ENCODE results near the gene CCDC74A. TPM values are rescaled to one million over a fixed set of nuclear protein-coding genes. Genes with fewer than 3 reads are reported as not detected.
"Not testable (repeated sequence)": the region's sequence is repeated elsewhere in the genome, so short reads cannot be mapped to it uniquely, and the experiment has no call there.

The CCDC74A gene
- total and polyA plus RNA-seq, 9 of the 15 experiments (the other 6 are each of a cell fraction or from before 2014, with no cell fraction given), result 1.1 to 38.1 (median 9.6) TPM

DNA sequence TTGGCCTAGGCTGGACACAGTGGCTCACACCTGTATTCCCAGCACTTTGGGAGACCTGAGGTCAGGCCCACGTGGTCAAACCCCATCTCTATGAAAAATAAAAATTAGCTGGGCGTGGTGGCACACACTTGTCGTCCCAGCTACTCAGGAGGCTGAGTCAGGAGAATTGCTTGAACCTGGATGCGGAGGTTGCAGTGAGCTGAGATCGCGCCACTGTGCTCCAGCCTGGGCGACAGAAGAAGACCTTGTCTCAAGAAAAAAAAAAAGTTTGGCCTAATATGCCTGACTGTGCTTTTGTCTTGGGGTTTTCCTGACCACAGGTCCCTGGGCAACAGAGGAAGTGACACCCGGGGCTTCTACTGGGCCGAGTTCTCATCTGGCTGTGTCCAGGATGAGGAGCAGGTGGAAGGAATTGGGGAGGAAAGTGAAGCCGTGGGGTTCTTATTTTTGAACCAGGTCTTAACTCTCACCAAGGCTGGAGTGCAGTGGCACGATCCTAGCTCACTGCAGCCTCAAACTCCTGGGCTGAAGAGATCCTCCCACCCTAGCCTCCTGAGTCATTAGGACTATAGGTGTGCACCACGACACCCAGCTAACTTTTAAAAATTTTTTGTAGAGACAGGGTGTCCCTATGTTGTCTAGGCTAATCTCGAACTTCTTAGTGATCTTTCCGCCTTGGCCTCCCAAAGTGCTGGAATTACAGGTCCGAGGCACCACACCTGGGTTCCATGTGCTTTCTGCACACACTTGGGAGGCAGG, 13.1 kb upstream of the CCDC74A start:
- H3K79me2 ChIP-seq (ENCODE audit: control insufficient read depth, insufficient read depth, low read length); POLR2A ChIA-PET; DNase-seq (ENCODE audit: extremely low read depth in 1 of 4, low spot score in 3 of 4); H3K27me3 ChIP-seq (ENCODE audit: control insufficient read depth in 2 of 2, insufficient read depth in 2 of 2, low read length in 2 of 2); H3K27ac ChIP-seq (ENCODE audit: extremely low read depth, low read depth, low read length); BruUV-seq (replicated peaks); H3K4me2 ChIP-seq (ENCODE audit: insufficient read depth, low read length); ATAC-seq; intact Hi-C loops (cut with micrococcal nuclease); H3K4me3 ChIP-seq; H2AFZ ChIP-seq (ENCODE audit: low read depth, low read length); H3K9me1 ChIP-seq (ENCODE audit: control insufficient read depth, insufficient read depth, low read length); H4K20me1 ChIP-seq (replicated peaks; ENCODE audit: control insufficient read depth, insufficient read depth, low read length); FAIRE-seq; CTCF ChIA-PET (ENCODE audit: low intra/inter-chr PET ratio); H3K9ac ChIP-seq (ENCODE audit: insufficient read depth in 1 of 2, low read depth in 2 of 2, low read length in 2 of 2); H3K9me3 ChIP-seq (replicated peaks; ENCODE audit: control insufficient read depth, insufficient read depth, low read depth, low read length): not testable (repeated sequence)
- in situ Hi-C loops (cut with MboI), result loop anchor here (25.0 kb wide), 1 partner anchor 1177 kb away; the partner anchor contains the start of gene IMP4
- peak; percentile 32; the same call in 1 of the 2 replicates for TF ChIP-seq POLR2A (conservative IDR thresholded peaks at IDR 0.05)
- WGBS (ENCODE audit: insufficient coverage, low coverage, missing lambda C conversion rate), result 89% methylated on average over 12 of the region's 15 CpGs
- peaks cover 0 to 16% of the 10 kb centered on the region in 2 experiments; a peak in 2 of 5 replicates for H3K4me1 ChIP-seq (replicated peaks in 1 of 2; ENCODE audit: control insufficient read depth in 2 of 2, insufficient read depth in 2 of 2, low read length in 2 of 2)
- H3K36me3 ChIP-seq (ENCODE audit: control insufficient read depth, insufficient read depth, low read length), result peaks cover 47% of the 10 kb centered on the region; the same call in 1 of the 3 replicates

DNA sequence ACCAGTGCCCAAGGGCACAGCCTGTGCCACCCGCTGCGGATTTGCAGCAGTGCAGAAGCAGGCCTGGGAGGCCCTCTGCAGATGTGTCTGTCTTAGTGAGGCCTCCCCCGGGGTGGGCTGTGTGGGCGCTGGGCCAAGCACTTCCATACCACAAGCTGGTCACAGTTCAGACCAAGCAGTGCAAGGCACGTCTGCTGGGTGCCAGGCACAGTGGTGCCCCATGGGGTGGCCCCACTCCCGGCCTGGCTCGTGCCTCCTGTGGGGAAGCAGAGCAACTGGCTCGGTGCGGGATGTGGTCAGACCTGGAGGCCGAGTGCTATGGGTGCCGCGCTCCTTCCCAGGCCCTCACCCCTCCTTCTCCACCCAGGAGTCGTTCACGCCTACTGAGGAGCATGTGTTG, 12.5 kb upstream of the CCDC74A start:
- POLR2A ChIA-PET, result not testable (repeated sequence)

More for the DNA sequence above, 12.5 kb upstream of the CCDC74A start:
- BruUV-seq (replicated peaks); intact Hi-C loops (cut with micrococcal nuclease); FAIRE-seq; H3K9me1 ChIP-seq (ENCODE audit: control insufficient read depth, insufficient read depth, low read length); H3K79me2 ChIP-seq (ENCODE audit: control insufficient read depth, insufficient read depth, low read length); H3K9ac ChIP-seq (ENCODE audit: insufficient read depth in 1 of 2, low read depth in 2 of 2, low read length in 2 of 2); H3K27ac ChIP-seq (ENCODE audit: extremely low read depth, low read depth, low read length); H3K4me2 ChIP-seq (ENCODE audit: insufficient read depth, low read length); H3K9me3 ChIP-seq (replicated peaks; ENCODE audit: control insufficient read depth, insufficient read depth, low read depth, low read length); H2AFZ ChIP-seq (ENCODE audit: low read depth, low read length); H3K4me3 ChIP-seq; ATAC-seq; H3K27me3 ChIP-seq (ENCODE audit: control insufficient read depth in 2 of 2, insufficient read depth in 2 of 2, low read length in 2 of 2); H4K20me1 ChIP-seq (replicated peaks; ENCODE audit: control insufficient read depth, insufficient read depth, low read length); CTCF ChIA-PET (ENCODE audit: low intra/inter-chr PET ratio): not testable (repeated sequence)
- WGBS (ENCODE audit: insufficient coverage, low coverage, missing lambda C conversion rate), result 94% methylated on average over 12 of the region's 14 CpGs
- peaks cover 46% of the 10 kb centered on the region; the same call in 1 of the 3 replicates for H3K36me3 ChIP-seq (ENCODE audit: control insufficient read depth, insufficient read depth, low read length)
- in situ Hi-C loops (cut with MboI), result loop anchor here (25.0 kb wide), 1 partner anchor 1178 kb away; the partner anchor contains the start of gene IMP4
- peak in 1 of 4 experiments; percentile 11 for DNase-seq (ENCODE audit: extremely low read depth in 1 of 4, low spot score in 3 of 4)
- TF ChIP-seq POLR2A (conservative IDR thresholded peaks at IDR 0.05), result peak; percentile 15; the same call in 1 of the 2 replicates
- TF ChIP-seq SUPT5H (IDR thresholded peaks at IDR 0.05), result peak; percentile 23; the same call in 1 of the 2 replicates
- TF ChIP-seq POLR2G (IDR thresholded peaks at IDR 0.05; ENCODE audit: low read depth, low read length), result peak; percentile 56
- 0 out of 2 replicates have a peak, but pooled peaks have one; percentile 19 for TF ChIP-seq RBFOX2 (IDR thresholded peaks at IDR 0.05; ENCODE audit: low read depth, low read length)
- peaks cover 0 to 16% of the 10 kb centered on the region in 2 experiments; a peak in 2 of 5 replicates for H3K4me1 ChIP-seq (replicated peaks in 1 of 2; ENCODE audit: control insufficient read depth in 2 of 2, insufficient read depth in 2 of 2, low read length in 2 of 2)

All from K562 (cell line).